Endothelial cell of umbilical vein (primary cell): Measurements from ENCODE around the gene MGLL.

Experiments
- EZH2 ChIP-seq: IDR thresholded peaks from 2 replicates; pipeline ENCODE4 v1.6.1; 2012; ENCODE audit warnings: borderline replicate concordance, low read depth, mild to moderate bottlenecking, moderate library complexity, low read length, inconsistent platforms; ENCODE audit not compliant: severe bottlenecking
- MAX ChIP-seq: IDR thresholded peaks from 2 replicates; pipeline ENCODE4 v1.6.1; 2011; ENCODE audit not compliant: insufficient read depth, insufficient read length
- POLR2A ChIP-seq: IDR thresholded peaks from 2 replicates; pipeline ENCODE4 v1.6.1; 2012; ENCODE audit warnings: low read depth, mild to moderate bottlenecking, control low read depth, low read length
- TF ChIP-seq, protein P1 (sequence below), 2 donors: IDR thresholded peaks; 1 replicate in 1 of 2; 2 replicates in 1 of 2; pipeline ENCODE4 v1.5.1; 2011; ENCODE audit warnings: low read length in 2 of 2, mild to moderate bottlenecking in 2 of 2, moderate library complexity in 2 of 2, control low read depth in 1 of 2, inconsistent platforms in 1 of 2, low read depth in 1 of 2; ENCODE audit not compliant: insufficient read depth in 1 of 2; ENCODE audit errors: extremely low read depth in 1 of 2

GRCh38 chr3:127714866-127715265, 107.4 kb downstream of the MGLL start:
- TF ChIP-seq EZH2 (no peak), POLR2A (no peak), MAX (no peak)
- TF ChIP-seq, protein P1, sequence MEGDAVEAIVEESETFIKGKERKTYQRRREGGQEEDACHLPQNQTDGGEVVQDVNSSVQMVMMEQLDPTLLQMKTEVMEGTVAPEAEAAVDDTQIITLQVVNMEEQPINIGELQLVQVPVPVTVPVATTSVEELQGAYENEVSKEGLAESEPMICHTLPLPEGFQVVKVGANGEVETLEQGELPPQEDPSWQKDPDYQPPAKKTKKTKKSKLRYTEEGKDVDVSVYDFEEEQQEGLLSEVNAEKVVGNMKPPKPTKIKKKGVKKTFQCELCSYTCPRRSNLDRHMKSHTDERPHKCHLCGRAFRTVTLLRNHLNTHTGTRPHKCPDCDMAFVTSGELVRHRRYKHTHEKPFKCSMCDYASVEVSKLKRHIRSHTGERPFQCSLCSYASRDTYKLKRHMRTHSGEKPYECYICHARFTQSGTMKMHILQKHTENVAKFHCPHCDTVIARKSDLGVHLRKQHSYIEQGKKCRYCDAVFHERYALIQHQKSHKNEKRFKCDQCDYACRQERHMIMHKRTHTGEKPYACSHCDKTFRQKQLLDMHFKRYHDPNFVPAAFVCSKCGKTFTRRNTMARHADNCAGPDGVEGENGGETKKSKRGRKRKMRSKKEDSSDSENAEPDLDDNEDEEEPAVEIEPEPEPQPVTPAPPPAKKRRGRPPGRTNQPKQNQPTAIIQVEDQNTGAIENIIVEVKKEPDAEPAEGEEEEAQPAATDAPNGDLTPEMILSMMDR (IDR thresholded peaks at IDR 0.05; ENCODE audit: extremely low read depth in 1 of 2, insufficient read depth in 1 of 2, low read depth in 1 of 2, low read length in 2 of 2), result no peak
